Skeletal muscle satellite cell (primary cell): ENCODE measurements around the gene ABAT.

ENCODE experiments used
- H3K27me3 ChIP-seq: 2 replicates; pipeline ENCODE4 v1.7.0; 2013; ENCODE audit warnings: low read length; ENCODE audit not compliant: control insufficient read depth, insufficient read depth
- H3K36me3 ChIP-seq: 2 replicates; pipeline ENCODE4 v1.7.0; 2013; ENCODE audit warnings: mild to moderate bottlenecking, control low read depth, low read length; ENCODE audit not compliant: insufficient read depth
- H3K4me1 ChIP-seq: 2 replicates; pipeline ENCODE4 v1.7.0; 2013; ENCODE audit warnings: low read length; ENCODE audit not compliant: control insufficient read depth, insufficient read depth
- H3K4me2 ChIP-seq: 2 replicates; pipeline ENCODE4 v1.7.0; 2013; ENCODE audit warnings: mild to moderate bottlenecking, low read length
- H3K4me3 ChIP-seq: 2 replicates; pipeline ENCODE4 v1.7.0; 2013; ENCODE audit warnings: low read length
- H3K9ac ChIP-seq: 2 replicates; pipeline ENCODE4 v1.7.0; 2013; ENCODE audit warnings: mild to moderate bottlenecking, low read depth, low read length, moderate library complexity
- H3K9me3 ChIP-seq: replicated peaks from 2 replicates; pipeline ENCODE4 v1.7.0; 2013; ENCODE audit warnings: mild to moderate bottlenecking, control low read depth, low read length

ABAT gene

DNA sequence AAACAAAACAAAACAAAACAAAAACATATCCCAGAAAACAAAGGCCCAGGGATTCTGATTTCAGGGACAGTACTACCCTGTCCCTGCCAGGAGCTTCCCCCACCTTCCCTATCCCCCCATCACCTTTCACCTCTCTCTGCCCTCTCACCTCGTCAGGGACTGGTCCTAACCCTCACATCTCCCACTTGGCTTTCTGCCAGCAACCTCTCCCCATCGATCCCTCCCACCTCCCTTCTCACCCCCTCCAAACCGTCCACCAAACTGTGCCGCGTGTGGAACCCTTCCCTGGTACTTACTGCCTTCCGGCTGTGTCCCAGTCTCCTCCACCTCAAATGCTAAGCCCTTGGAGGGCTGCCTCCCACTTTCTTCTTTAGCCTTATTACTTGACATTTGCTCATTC lies 86.7 kb downstream of the ABAT start:
- Histone ChIP-seq H3K27me3 (no peaks in the 10 kb centered on the region), H3K4me1 (no peaks in the 10 kb centered on the region)

GRCh38 chr16:8762254-8762653 lies 87.8 kb downstream of the ABAT start:
- H3K27me3 ChIP-seq, result no peaks in the 10 kb centered on the region
- H3K9me3 ChIP-seq, result no peaks in the 10 kb centered on the region
- H3K4me2 ChIP-seq, result no peak overlapping the region
- H3K4me1 ChIP-seq, result no peaks in the 10 kb centered on the region
- no peak overlapping the region for H3K9ac ChIP-seq
- H3K4me3 ChIP-seq, result no peak overlapping the region
- no peaks in the 10 kb centered on the region for H3K36me3 ChIP-seq

More for the DNA sequence above, 86.7 kb downstream of the ABAT start:
- Histone ChIP-seq H3K4me3 (no peak overlapping the region), H3K4me2 (no peak overlapping the region), H3K36me3 (no peaks in the 10 kb centered on the region), H3K9ac (no peak overlapping the region), H3K9me3 (no peaks in the 10 kb centered on the region)

DNA sequence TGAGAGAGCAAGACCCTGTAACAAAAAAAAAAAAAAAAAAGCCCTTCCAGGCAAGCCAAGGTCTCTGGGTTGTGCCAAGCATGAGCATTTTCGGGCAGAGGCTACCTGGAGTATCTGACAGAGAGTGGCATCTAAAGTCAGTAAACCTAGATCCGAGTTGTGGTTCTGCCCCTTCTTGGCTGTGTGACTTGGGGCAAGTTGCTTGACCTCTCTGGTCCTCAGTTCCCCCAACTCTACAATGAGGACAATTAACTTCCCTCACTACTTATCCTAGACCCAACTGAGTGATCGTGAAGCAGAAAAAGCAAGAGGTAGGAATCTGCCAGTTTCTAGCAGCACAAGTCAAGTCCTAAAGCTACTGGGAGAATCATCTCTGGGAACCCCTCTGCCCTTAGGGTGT lies 88.7 kb downstream of the ABAT start:
- Histone ChIP-seq H3K36me3 (no peaks in the 10 kb centered on the region), H3K4me3 (no peak overlapping the region)

DNA sequence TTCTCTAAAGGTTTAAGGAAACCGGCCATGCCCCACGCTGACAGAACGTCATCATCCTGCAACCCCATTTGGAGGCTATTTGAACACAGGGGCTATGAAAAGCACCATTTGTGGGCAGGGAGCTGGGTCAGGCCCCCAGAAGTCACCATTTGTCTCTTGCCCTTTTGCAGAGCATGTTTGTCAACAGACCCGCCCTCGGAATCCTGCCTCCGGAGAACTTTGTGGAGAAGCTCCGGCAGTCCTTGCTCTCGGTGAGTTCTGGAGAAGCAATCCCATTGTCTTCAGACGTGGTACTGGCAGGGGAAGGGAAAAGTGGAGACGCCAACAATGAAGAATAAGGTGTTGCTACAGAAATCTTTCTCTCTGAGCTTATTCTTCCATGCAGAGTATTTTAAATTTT lies 89.5 kb downstream of the ABAT start:
- H3K9me3 ChIP-seq, result no peaks in the 10 kb centered on the region
- H3K4me2 ChIP-seq, result no peak overlapping the region
- H3K4me3 ChIP-seq, result no peak overlapping the region
- H3K9ac ChIP-seq, result no peak overlapping the region
- no peaks in the 10 kb centered on the region for H3K36me3 ChIP-seq
- no peaks in the 10 kb centered on the region for H3K4me1 ChIP-seq
- H3K27me3 ChIP-seq, result no peaks in the 10 kb centered on the region

More for the DNA sequence above, 88.7 kb downstream of the ABAT start:
- Histone ChIP-seq H3K4me2 (no peak overlapping the region), H3K4me1 (no peaks in the 10 kb centered on the region), H3K9ac (no peak overlapping the region), H3K9me3 (no peaks in the 10 kb centered on the region), H3K27me3 (no peaks in the 10 kb centered on the region)

GRCh38 chr16:8764525-8765250 lies 90.3 kb downstream of the ABAT start:
- H3K4me1 ChIP-seq, result no peaks in the 10 kb centered on the region
- H3K4me3 ChIP-seq, result no peak overlapping the region
- H3K27me3 ChIP-seq, result no peaks in the 10 kb centered on the region
- no peak overlapping the region for H3K4me2 ChIP-seq
- H3K36me3 ChIP-seq, result no peaks in the 10 kb centered on the region
- no peaks in the 10 kb centered on the region for H3K9me3 ChIP-seq
- no peak overlapping the region for H3K9ac ChIP-seq

- H3K9me3 ChIP-seq, result no peaks in the 10 kb centered on the region
- no peaks in the 10 kb centered on the region for H3K4me1 ChIP-seq
- H3K4me3 ChIP-seq, result no peak overlapping the region
- H3K4me2 ChIP-seq, result no peak overlapping the region
- H3K27me3 ChIP-seq, result no peaks in the 10 kb centered on the region
- H3K36me3 ChIP-seq, result no peaks in the 10 kb centered on the region
- H3K9ac ChIP-seq, result no peak overlapping the region
These were observed 92.8 kb downstream of the ABAT start for GRCh38 chr16:8767176-8767575.

DNA sequence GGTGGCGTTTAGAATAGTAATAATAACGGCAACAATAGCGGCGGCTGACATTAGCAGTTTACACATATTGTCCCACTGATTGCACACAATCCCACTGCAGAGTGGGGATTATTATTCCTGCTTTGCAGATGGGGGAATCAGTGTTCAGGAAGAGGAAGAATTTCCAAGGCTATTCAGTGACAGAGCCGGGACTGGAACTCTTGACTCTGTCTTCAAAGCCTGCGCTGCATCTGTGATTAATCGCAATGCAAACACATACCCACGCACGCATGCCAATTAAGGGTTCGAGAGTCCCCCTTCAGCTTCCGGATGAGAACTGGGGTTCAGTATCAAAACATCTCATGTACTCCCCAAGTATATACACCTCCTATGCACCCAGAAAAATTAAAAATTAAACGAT lies 93.9 kb downstream of the ABAT start:
- H3K4me3 ChIP-seq, result no peak overlapping the region
- no peaks in the 10 kb centered on the region for H3K36me3 ChIP-seq
- H3K4me2 ChIP-seq, result no peak overlapping the region

GRCh38 chr16:8768692-8769091 lies 94.3 kb downstream of the ABAT start:
- Histone ChIP-seq H3K36me3 (no peaks in the 10 kb centered on the region), H3K4me3 (no peak overlapping the region), H3K4me2 (no peak overlapping the region)

More for the DNA sequence above, 93.9 kb downstream of the ABAT start:
- no peak overlapping the region for H3K9ac ChIP-seq
- no peaks in the 10 kb centered on the region for H3K27me3 ChIP-seq
- H3K9me3 ChIP-seq, result no peaks in the 10 kb centered on the region
- no peaks in the 10 kb centered on the region for H3K4me1 ChIP-seq

GRCh38 chr16:8773537-8773936 lies 99.1 kb downstream of the ABAT start:
- H3K4me3 ChIP-seq, result no peak overlapping the region
- H3K36me3 ChIP-seq, result no peaks in the 10 kb centered on the region

More at GRCh38 chr16:8768692-8769091, 94.3 kb downstream of the ABAT start:
- Histone ChIP-seq H3K9me3 (no peaks in the 10 kb centered on the region), H3K27me3 (no peaks in the 10 kb centered on the region), H3K4me1 (no peaks in the 10 kb centered on the region), H3K9ac (no peak overlapping the region)

DNA sequence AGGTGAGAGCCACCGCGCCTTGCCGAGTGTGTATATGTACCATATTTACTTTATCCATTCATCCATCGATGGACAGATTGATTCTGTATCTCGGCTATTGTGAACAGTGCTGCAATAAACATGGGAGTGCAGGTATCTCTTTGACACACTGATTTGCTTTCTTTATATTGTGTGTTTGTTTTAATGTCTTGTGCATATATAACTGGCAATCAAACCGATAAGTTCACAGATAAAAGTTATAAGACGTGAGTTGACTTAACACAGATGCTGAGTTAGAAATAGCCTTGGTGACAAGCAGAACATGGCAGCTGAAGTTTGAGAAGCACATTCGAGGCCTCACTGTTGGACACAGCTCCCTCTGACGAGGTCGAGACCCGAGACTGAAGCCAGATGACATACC lies 99.8 kb downstream of the ABAT start:
- Histone ChIP-seq H3K4me2 (no peak overlapping the region), H3K9me3 (no peaks in the 10 kb centered on the region), H3K27me3 (no peaks in the 10 kb centered on the region), H3K9ac (no peak overlapping the region), H3K36me3 (no peaks in the 10 kb centered on the region), H3K4me1 (no peaks in the 10 kb centered on the region), H3K4me3 (no peak overlapping the region)

More at GRCh38 chr16:8773537-8773936, 99.1 kb downstream of the ABAT start:
- Histone ChIP-seq H3K4me1 (no peaks in the 10 kb centered on the region), H3K4me2 (no peak overlapping the region), H3K9me3 (no peaks in the 10 kb centered on the region), H3K9ac (no peak overlapping the region), H3K27me3 (no peaks in the 10 kb centered on the region)

- Histone ChIP-seq H3K4me2 (no peak overlapping the region), H3K27me3 (no peaks in the 10 kb centered on the region), H3K9me3 (no peaks in the 10 kb centered on the region), H3K36me3 (no peaks in the 10 kb centered on the region), H3K9ac (no peak overlapping the region), H3K4me1 (no peaks in the 10 kb centered on the region), H3K4me3 (no peak overlapping the region)
These were observed 100.9 kb downstream of the ABAT start for GRCh38 chr16:8775359-8775758.

GRCh38 chr16:8776129-8776584 lies 101.7 kb downstream of the ABAT start:
- no peaks in the 10 kb centered on the region for H3K36me3 ChIP-seq

More at GRCh38 chr16:8776129-8776584, 101.7 kb downstream of the ABAT start:
- Histone ChIP-seq H3K9ac (no peak overlapping the region), H3K4me3 (no peak overlapping the region), H3K9me3 (no peaks in the 10 kb centered on the region), H3K27me3 (no peaks in the 10 kb centered on the region), H3K4me2 (no peak overlapping the region), H3K4me1 (no peaks in the 10 kb centered on the region)
